ENCODE measurements around the gene HSPA8. TPM values are rescaled to one million over a fixed set of nuclear protein-coding genes. Genes with fewer than 3 reads are reported as not detected.

Gene HSPA8
- total and polyA plus RNA-seq, 2 of the 13 experiments (the other 11 are each of a cell fraction or from before 2014, with no cell fraction given), result 936 to 2,151 TPM

GRCh38 chr11:123072762-123073161 lies 10.8 kb upstream of the HSPA8 start:
- H3K27ac ChIP-seq (ENCODE audit: extremely low read length, insufficient read depth, low read length), result no peak overlapping the region
- H3K79me2 ChIP-seq (ENCODE audit: insufficient read depth, low read length), result no peaks in the 10 kb centered on the region
- no peaks in the 10 kb centered on the region for H3K9me3 ChIP-seq (ENCODE audit: low read length)
- ATAC-seq (no peak), FAIRE-seq (no peak), DNase-seq (ENCODE audit: low spot score) (no peak)
- ChIA-PET POLR2A (interaction anchor here (1.6 kb wide), 1 partner anchor 11 kb away, joined by 3 read pairs; the partner anchor contains the start of gene HSPA8), CTCF (ENCODE audit: low intra/inter-chr PET ratio, low total read pairs) (no interaction called here)
- TF ChIP-seq ZNF275 (CRISPR knock-in tag; IDR thresholded peaks at IDR 0.05; ENCODE audit: borderline replicate concordance) (no peak), TRAFD1 (CRISPR knock-in tag; IDR thresholded peaks at IDR 0.05; ENCODE audit: borderline replicate concordance) (no peak), ZNF615 (CRISPR knock-in tag; IDR thresholded peaks at IDR 0.05; ENCODE audit: borderline replicate concordance) (no peak), MED1 (CRISPR knock-in tag; IDR thresholded peaks at IDR 0.05) (no peak), PATZ1 (CRISPR knock-in tag; IDR thresholded peaks at IDR 0.05) (no peak), ZNF597 (CRISPR knock-in tag; IDR thresholded peaks at IDR 0.05) (no peak), KDM5B (CRISPR knock-in tag; IDR thresholded peaks at IDR 0.05; ENCODE audit: borderline replicate concordance) (no peak), EP300 (IDR thresholded peaks at IDR 0.05; ENCODE audit: low read depth in 2 of 2, low read length in 2 of 2) (no peak), EP300 (CRISPR knock-in tag; IDR thresholded peaks at IDR 0.05; ENCODE audit: borderline replicate concordance) (no peak), ZNF678 (CRISPR knock-in tag; IDR thresholded peaks at IDR 0.05) (no peak)
- H3K4me2 ChIP-seq (ENCODE audit: low read depth, low read length), result no peak overlapping the region
- intact Hi-C loops (cut with micrococcal nuclease; ENCODE audit: unreplicated experiment) (no loop called here), in situ Hi-C loops (cut with HindIII; ENCODE audit: extremely low pct_ligation_motif_present, low pct_unique_long_range_greater_than_20kb) (no loop called here)
- no peaks in the 10 kb centered on the region for H3K4me1 ChIP-seq (ENCODE audit: insufficient read depth, low read length)
- H4K20me1 ChIP-seq (ENCODE audit: insufficient read depth, low read length), result no peaks in the 10 kb centered on the region
- no peak overlapping the region for H3K9ac ChIP-seq (ENCODE audit: insufficient read depth, low read depth, low read length)
- no TSS peak for BruUV-seq (replicated peaks)
- no peak overlapping the region for H3K4me3 ChIP-seq (replicated peaks in 1 of 3; ENCODE audit: insufficient read depth in 1 of 3, low read depth in 2 of 3, low read length in 3 of 3)
- H3K27me3 ChIP-seq (ENCODE audit: control insufficient read depth in 1 of 2, insufficient read depth in 2 of 2, low read length in 2 of 2), result no peaks in the 10 kb centered on the region
- H2AFZ ChIP-seq (ENCODE audit: low read length), result no peak overlapping the region
- no peaks in the 10 kb centered on the region for H3K36me3 ChIP-seq (replicated peaks in 1 of 2; ENCODE audit: control insufficient read depth in 1 of 2, insufficient read depth in 2 of 2, low read length in 2 of 2)
